ENCODE data around the gene DIP2C.

The DIP2C gene

GRCh38 chr10:677750-678661 is 11.5 kb downstream of the DIP2C start:
- DNase-seq (ENCODE audit: low read depth in 4 of 4, low spot score in 1 of 4), result no peak

GRCh38 chr10:677038-677437 is 12.4 kb downstream of the DIP2C start:
- no peak for DNase-seq (ENCODE audit: low read depth in 4 of 4, low spot score in 1 of 4)

- DNase-seq (ENCODE audit: low read depth in 4 of 4, low spot score in 1 of 4), result no peak
These were observed 13.3 kb downstream of the DIP2C start for GRCh38 chr10:676178-676577.

- DNase-seq (ENCODE audit: low read depth in 4 of 4, low spot score in 1 of 4), result no peak
These were observed 13.9 kb downstream of the DIP2C start for GRCh38 chr10:675532-675931.

- DNase-seq (ENCODE audit: low read depth in 4 of 4, low spot score in 1 of 4), result no peak
These were observed 16.0 kb downstream of the DIP2C start for GRCh38 chr10:673492-673891.

- no peak for DNase-seq (ENCODE audit: low read depth in 4 of 4, low spot score in 1 of 4)
These were observed 16.5 kb downstream of the DIP2C start for GRCh38 chr10:672992-673391.

GRCh38 chr10:672203-672602 is 17.3 kb downstream of the DIP2C start:
- no peak for DNase-seq (ENCODE audit: low read depth in 4 of 4, low spot score in 1 of 4)

- no peak for DNase-seq (ENCODE audit: low read depth in 4 of 4, low spot score in 1 of 4)
These were observed 18.5 kb downstream of the DIP2C start for GRCh38 chr10:670990-671389.

- DNase-seq (ENCODE audit: low read depth in 4 of 4, low spot score in 1 of 4), result no peak
These were observed 19.4 kb downstream of the DIP2C start for GRCh38 chr10:670038-670437.

GRCh38 chr10:668786-669485 is 20.5 kb downstream of the DIP2C start:
- no peak for DNase-seq (ENCODE audit: low read depth in 4 of 4, low spot score in 1 of 4)

- no peak for DNase-seq (ENCODE audit: low read depth in 4 of 4, low spot score in 1 of 4)
These were observed 21.8 kb downstream of the DIP2C start for GRCh38 chr10:667602-668143.

- DNase-seq (ENCODE audit: low read depth in 4 of 4, low spot score in 1 of 4), result no peak
These were observed 22.4 kb downstream of the DIP2C start for GRCh38 chr10:667096-667495.

- no peak for DNase-seq (ENCODE audit: low read depth in 4 of 4, low spot score in 1 of 4)
These were observed 23.0 kb downstream of the DIP2C start for GRCh38 chr10:666237-667012.

- DNase-seq (ENCODE audit: low read depth in 4 of 4, low spot score in 1 of 4), result no peak
These were observed 23.8 kb downstream of the DIP2C start for GRCh38 chr10:665579-666091.

GRCh38 chr10:664893-665292 is 24.6 kb downstream of the DIP2C start:
- no peak for DNase-seq (ENCODE audit: low read depth in 4 of 4, low spot score in 1 of 4)

- no peak for DNase-seq (ENCODE audit: low read depth in 4 of 4, low spot score in 1 of 4)
These were observed 25.2 kb downstream of the DIP2C start for GRCh38 chr10:664301-664700.

- no peak for DNase-seq (ENCODE audit: low read depth in 4 of 4, low spot score in 1 of 4)
These were observed 25.6 kb downstream of the DIP2C start for GRCh38 chr10:663831-664251.

- no peak for DNase-seq (ENCODE audit: low read depth in 4 of 4, low spot score in 1 of 4)
These were observed 26.1 kb downstream of the DIP2C start for GRCh38 chr10:663466-663751.

GRCh38 chr10:662686-663465 is 26.6 kb downstream of the DIP2C start:
- no peak for DNase-seq (ENCODE audit: low read depth in 4 of 4, low spot score in 1 of 4)

- no peak for DNase-seq (ENCODE audit: low read depth in 4 of 4, low spot score in 1 of 4)
These were observed 27.3 kb downstream of the DIP2C start for GRCh38 chr10:662223-662605.
